ENCODE results near the gene SHOX.
"Not testable (repeated sequence)": the region's sequence is repeated elsewhere in the genome, so short reads cannot be mapped to it uniquely, and the experiment has no call there.

SHOX gene

DNA sequence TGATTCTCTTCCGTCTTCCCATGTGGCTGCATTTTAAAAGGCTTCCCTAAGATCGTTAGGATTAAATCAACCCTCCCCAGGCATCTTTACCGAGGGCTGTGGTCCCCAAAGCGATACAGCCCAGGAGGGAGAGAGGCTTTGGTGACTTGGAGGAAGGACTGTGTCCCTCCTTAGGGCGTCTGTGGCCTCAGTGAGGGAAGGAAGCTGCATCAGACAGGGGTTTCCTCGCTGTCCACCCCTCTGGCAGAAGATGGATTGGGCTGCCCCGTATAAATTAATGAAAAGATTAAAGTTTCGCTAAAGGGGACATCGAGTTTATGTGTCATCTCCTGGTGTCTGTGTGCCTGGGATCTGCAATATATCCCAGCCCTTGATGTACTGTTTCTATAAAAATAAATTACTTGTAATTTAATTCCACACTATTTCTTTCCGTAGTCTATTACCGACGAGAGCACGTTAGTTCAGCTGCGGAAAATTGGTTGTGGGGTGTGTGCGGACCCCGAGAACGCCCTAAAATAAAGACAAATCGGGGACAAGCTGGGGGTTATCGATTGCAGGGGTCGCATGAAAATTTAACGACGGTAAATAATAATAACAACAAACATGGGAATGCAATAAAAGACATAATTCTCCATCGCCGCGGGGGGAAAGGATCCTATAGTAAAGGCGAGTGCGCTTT lies 6.5 kb downstream of the SHOX start:
- in situ Hi-C loops (cut with MboI; ENCODE audit: low sequenced_read_pairs): no loop called here

GRCh38 chrX:637660-638481 lies 7.3 kb downstream of the SHOX start:
- in situ Hi-C loops (cut with MboI; ENCODE audit: low sequenced_read_pairs): no loop called here

DNA sequence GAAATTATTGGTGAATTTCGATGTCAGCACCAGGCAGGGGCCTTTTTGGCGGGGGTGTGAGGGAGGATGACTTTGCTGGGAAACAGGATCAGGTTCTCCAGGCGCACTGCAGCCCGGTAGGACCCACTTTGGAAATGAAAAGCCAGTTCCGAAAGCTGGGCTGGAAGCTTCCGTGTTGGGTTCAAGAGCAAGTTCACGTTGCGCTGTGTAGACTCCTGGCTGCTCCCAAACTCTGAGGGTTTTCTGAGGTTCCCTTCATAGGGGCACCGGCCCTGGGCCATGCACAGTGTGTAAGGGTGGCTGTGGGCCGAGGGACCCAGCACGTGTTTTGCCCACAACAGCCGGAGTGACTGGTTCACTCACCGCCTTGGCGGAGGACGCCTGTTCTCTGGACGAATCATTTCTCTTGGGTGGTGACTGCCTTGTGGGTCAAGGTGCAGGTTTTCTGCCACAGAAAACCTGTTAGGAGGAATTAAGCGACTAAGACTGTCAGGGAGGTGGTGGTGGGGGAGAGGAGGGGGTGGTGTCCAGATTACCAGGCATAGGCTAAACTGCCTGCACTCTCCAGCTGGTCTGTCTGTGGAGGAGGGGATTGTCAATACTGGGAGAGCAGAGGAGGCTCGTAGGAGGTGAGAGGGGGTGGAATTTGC lies 8.0 kb downstream of the SHOX start:
- in situ Hi-C loops (cut with MboI; ENCODE audit: low sequenced_read_pairs): no loop called here

GRCh38 chrX:639151-639550 lies 8.6 kb downstream of the SHOX start:
- in situ Hi-C loops (cut with MboI; ENCODE audit: low sequenced_read_pairs): no loop called here

DNA sequence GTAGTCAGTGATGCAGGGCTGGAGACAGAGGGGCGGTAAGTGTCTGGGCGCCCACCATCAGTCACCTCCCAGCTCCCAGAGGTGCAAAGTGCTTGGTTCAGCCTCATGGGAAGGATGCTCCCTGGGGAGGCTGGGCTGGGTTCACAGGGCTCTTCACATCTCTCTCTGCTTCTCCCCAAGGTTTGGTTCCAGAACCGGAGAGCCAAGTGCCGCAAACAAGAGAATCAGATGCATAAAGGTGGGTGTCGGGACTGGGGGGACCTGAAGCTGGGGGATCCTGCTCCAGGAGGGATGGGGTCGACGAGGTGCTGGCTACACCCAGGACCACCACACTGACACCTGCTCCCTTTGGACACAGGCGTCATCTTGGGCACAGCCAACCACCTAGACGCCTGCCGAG lies 10.1 kb downstream of the SHOX start:
- in situ Hi-C loops (cut with MboI; ENCODE audit: low sequenced_read_pairs): no loop called here

- in situ Hi-C loops (cut with MboI; ENCODE audit: low sequenced_read_pairs): no loop called here
Measured at GRCh38 chrX:641671-642435, 11.3 kb downstream of the SHOX start.

DNA sequence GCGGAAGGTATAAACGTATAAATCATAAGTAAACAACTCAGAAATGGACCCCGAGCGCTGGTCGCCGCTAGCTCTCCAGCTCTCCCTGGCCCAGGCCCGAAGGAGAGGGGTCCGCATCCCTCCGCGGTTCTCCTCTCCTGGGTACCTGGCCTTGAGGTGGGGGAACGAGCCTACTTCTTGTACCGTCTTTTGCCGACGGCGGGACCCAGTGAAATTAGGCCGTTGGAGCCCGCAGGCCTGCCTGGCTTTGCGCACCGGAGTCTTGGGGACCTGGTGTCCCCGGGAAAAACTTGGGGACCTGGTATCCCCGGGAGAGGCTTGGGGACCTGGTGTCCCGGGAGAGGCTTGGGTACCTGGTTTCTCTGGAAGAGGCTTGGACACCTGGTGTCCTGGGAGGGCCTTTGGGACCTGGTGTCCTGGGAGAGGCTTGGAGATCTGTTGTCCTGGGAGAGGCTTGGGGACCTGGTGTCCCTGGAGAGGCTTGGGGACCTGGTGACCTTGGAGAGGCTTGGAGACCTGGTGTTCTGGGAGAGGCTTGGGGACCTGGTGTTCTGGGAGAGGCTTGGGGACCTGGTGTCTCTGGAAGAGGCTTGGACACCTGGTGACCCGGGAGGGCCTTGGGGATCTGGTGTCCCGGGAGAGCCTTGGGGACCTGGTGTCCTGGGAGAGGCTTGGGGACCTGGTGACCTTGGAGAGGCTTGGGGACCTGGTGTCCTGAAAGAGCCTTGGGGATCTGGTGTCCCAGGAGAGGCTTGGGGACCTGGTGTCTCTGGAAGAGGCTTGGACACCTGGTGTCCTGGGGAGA lies 12.0 kb downstream of the SHOX start:
- in situ Hi-C loops (cut with MboI; ENCODE audit: low sequenced_read_pairs): no loop called here

GRCh38 chrX:643241-643595 lies 12.6 kb downstream of the SHOX start:
- in situ Hi-C loops (cut with MboI; ENCODE audit: low sequenced_read_pairs): no loop called here

DNA sequence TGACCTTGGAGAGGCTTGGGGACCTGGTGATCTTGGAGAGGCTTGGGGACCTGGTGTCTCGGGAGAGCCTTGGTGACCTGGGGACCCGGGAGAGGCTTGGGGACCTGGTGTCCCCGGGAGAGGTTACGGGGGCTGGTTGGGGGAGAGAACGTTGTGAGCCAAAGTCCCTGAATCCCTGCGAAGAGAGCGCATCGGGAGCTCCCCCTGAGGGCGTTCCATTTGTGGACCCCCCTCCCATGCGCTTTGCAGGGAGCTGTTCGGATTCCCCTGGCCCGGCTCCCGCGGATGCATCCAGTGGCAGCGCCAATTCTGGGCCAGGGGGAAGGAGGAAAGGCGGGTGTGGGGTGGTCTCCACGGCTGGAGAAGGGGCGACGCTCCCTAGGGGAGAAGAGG lies 13.3 kb downstream of the SHOX start:
- in situ Hi-C loops (cut with MboI; ENCODE audit: low sequenced_read_pairs): no loop called here

GRCh38 chrX:644304-645281 lies 14.0 kb downstream of the SHOX start:
- in situ Hi-C loops (cut with MboI; ENCODE audit: low sequenced_read_pairs): no loop called here

DNA sequence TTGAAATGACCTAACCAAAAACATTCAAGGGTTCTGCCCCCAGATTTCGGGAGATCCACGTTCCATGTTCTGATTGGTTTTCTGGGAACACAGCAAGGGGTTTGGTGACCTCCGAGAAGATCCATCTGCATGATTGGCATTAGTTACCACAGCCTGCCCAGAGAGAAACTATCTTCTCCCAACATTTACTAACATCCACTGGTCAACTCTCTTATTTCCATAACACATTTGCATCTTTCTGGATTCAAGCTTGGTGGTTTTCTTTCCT lies 15.6 kb downstream of the SHOX start:
- in situ Hi-C loops (cut with MboI; ENCODE audit: low sequenced_read_pairs): no loop called here

DNA sequence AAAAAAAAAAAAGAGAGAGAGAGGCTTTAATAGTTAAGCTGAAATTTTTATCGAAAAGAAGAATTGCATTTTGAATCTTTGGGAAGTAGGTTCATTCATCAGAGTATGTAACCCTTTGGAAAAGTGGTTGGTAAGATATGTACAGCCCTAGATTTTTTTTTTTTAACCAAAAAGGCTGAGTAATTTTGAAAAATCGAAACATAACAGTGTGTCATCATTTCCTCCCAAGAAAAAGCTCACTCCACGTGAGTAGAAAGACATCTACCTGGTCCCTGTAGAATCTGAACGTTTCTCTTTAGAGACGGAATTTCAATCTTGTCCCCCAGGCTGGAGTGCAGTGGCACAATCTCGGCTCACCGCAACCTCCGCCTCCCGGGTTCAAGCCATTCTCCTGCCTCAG lies 16.2 kb downstream of the SHOX start:
- in situ Hi-C loops (cut with MboI; ENCODE audit: low sequenced_read_pairs): no loop called here

GRCh38 chrX:649166-649565 lies 18.6 kb downstream of the SHOX start:
- in situ Hi-C loops (cut with MboI; ENCODE audit: low sequenced_read_pairs): no loop called here

- in situ Hi-C loops (cut with MboI; ENCODE audit: low sequenced_read_pairs): no loop called here
Measured at GRCh38 chrX:650324-650723, 19.7 kb downstream of the SHOX start.

DNA sequence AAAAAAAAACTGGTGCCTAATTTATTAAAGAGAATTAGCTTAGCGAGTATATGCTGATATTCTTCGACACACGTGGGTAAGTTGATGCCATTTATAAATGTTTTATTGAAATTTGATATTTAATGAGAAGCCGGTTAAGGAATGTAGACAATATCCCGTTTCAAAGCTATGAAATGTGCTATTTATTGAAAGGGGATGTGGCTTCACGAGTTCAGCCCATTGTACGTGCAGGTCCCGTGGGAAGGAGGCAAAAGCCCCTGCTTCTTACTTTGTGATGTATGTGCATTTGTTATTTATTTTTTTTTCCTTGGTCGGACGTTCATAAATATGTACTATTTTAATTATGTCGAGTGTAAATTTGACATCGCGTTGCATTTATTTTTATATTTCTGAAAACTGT lies 20.2 kb downstream of the SHOX start:
- in situ Hi-C loops (cut with MboI; ENCODE audit: low sequenced_read_pairs): no loop called here

- in situ Hi-C loops (cut with MboI; ENCODE audit: low sequenced_read_pairs): not testable (repeated sequence)
Measured at GRCh38 chrX:651922-652321, 21.3 kb downstream of the SHOX start.

DNA sequence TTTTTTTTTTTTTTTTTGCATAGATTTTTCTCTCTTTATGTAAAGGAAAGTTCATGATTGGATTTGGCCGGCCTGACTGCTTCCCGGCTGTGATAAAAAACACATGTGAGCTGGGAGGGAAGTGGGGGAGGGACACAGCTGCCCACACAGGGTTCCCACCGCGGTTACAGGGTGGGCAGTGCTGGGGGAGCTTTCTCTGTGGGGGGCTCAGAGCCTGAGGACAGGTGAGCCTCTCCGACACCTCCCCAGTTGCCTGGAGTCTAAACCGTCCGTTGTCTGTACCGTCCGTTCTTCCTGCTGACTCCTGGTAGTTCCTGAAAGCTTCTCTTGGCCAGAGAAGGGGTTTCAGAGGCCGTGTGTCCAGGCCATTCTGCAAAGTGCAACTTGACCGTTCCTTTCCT lies 21.8 kb downstream of the SHOX start:
- in situ Hi-C loops (cut with MboI; ENCODE audit: low sequenced_read_pairs): no loop called here

DNA sequence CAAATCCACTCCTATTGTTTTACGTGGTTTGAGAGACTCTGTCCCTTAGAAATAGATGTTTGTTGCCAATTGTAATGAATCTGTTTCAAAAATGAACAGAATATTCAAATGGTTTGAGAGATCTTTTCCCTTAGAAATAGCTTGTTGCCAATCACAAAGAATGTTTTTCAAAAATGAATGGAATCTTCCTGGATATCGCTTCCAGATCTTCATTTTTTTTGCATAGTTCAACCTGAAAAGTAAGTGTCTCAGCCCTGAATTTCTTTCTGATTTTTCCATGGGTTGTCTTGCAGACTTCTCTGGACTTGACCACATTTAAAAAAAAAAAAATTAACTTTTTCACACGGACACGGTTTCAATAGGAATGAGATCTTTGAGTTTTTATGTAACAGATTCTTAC lies 22.7 kb downstream of the SHOX start:
- in situ Hi-C loops (cut with MboI; ENCODE audit: low sequenced_read_pairs): no loop called here

GRCh38 chrX:661154-661553 lies 30.6 kb downstream of the SHOX start:
- in situ Hi-C loops (cut with MboI; ENCODE audit: low sequenced_read_pairs): no loop called here

- in situ Hi-C loops (cut with MboI; ENCODE audit: low sequenced_read_pairs): no loop called here
Measured at GRCh38 chrX:662126-662525, 31.5 kb downstream of the SHOX start.

All from HL-60/S4 treated with retinoic acid at 250 ng/mL for 4 days and 3 days (cell line).